Uterus (tissue), 4 donors: ENCODE data around the gene CFHR5. TPM values are rescaled to one million over a fixed set of nuclear protein-coding genes. Genes with fewer than 3 reads are reported as not detected.
"Not testable (repeated sequence)": the region's sequence is repeated elsewhere in the genome, so short reads cannot be mapped to it uniquely, and the experiment has no call there.

Experiments used
- DNase-seq, 2 donors: peaks; one replicate each; pipeline ENCODE4 v3.0.0-alpha.2; 2019 to 2020
- H3K27ac ChIP-seq, 2 donors: fragments of 200-600 bp; sonication (generic); 1 replicate in 1 of 2; 2 replicates in 1 of 2; pipeline ENCODE4 v1.5.1; 2016 to 2018
- H3K27me3 ChIP-seq, 2 donors: fragments of 200-600 bp; sonication (generic); one replicate each; pipeline ENCODE4 v1.5.1; 2018 to 2019; ENCODE audit warnings: control low read depth in 1 of 2
- H3K36me3 ChIP-seq, 2 donors: fragments of 200-600 bp; sonication (generic); one replicate each; pipeline ENCODE4 v1.5.1; 2019; ENCODE audit warnings: control low read depth in 1 of 2
- H3K4me1 ChIP-seq, 2 donors: fragments of 200-600 bp; sonication (generic); one replicate each; pipeline ENCODE4 v1.5.1; 2018 to 2019; ENCODE audit warnings: control low read depth in 1 of 2
- H3K4me3 ChIP-seq, 2 donors: fragments of 200-600 bp; sonication (generic); 1 replicate in 1 of 2; 2 replicates in 1 of 2; pipeline ENCODE4 v1.5.1; 2018 to 2019; ENCODE audit warnings: mild to moderate bottlenecking in 1 of 2
- H3K9me3 ChIP-seq, 2 donors: fragments of 200-600 bp; sonication (generic); one replicate each; pipeline ENCODE4 v1.5.1; 2019; ENCODE audit warnings: control low read depth in 1 of 2
- POLR2A ChIP-seq, 2 donors: fragments of 450-650 bp; IDR thresholded peaks; one replicate each; pipeline ENCODE4 v1.6.1; 2016; ENCODE audit warnings: antibody characterized with exemption in 2 of 2, mild to moderate bottlenecking in 1 of 2, moderate library complexity in 1 of 2
- intact Hi-C: fragments of 100-400 bp; cut with DNase I; formaldehyde crosslinking; loops from one replicate; pipeline ENCODE4 v1.15.1; 2023; ENCODE audit warnings: low total_unique reads
- total RNA-seq, 4 donors: library from RNA; depleted of rRNA in 3 of 4; stranded (reverse); fragments of >200 nt in 3 of 4; gene quantifications; one replicate each; pipeline versions ENCODE4 v1.1.0 to v1.2.4, GENCODE V29; 2014 to 2023
- TF ChIP-seq, protein P1 (sequence below), 4 experiments: fragments of 200-600 bp in 2 of 4; fragments of 450-650 bp in 2 of 4; sonication (generic) in 2 of 4; IDR thresholded peaks; one replicate each; pipeline ENCODE4 v1.5.1; 2016 to 2019; ENCODE audit warnings: antibody characterized with exemption in 4 of 4, mild to moderate bottlenecking in 2 of 4, moderate library complexity in 1 of 4
- donor health status: DM: yes; HTN: yes; CAD: no.

Gene CFHR5
- total RNA-seq, 4 donors from 2014 or later: not detected

DNA sequence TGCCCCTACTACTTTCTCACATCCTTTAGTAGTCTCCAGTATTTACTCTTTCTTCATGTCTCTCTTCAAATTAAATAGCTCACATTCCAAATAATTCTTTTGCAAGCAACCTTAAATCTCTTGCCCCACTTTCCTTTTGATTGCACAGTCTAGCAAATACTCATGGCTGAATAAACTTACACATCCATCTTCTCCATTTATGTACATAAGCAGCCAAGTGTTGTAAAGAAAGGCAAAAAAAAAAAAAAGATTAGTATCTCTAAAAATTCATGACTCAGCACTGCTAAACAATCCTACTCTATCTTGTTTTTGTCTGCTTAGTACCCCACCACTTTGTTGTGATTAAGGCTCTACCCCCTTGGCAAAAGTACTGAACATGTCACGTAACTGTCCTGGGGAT, 47.1 kb downstream of the CFHR5 start:
- no peaks in the 10 kb centered on the region for H3K4me1 ChIP-seq
- H3K36me3 ChIP-seq: no peaks in the 10 kb centered on the region
- no peak overlapping the region for H3K4me3 ChIP-seq
- no peak for DNase-seq
- no peak overlapping the region for H3K27ac ChIP-seq
- TF ChIP-seq, protein P1, sequence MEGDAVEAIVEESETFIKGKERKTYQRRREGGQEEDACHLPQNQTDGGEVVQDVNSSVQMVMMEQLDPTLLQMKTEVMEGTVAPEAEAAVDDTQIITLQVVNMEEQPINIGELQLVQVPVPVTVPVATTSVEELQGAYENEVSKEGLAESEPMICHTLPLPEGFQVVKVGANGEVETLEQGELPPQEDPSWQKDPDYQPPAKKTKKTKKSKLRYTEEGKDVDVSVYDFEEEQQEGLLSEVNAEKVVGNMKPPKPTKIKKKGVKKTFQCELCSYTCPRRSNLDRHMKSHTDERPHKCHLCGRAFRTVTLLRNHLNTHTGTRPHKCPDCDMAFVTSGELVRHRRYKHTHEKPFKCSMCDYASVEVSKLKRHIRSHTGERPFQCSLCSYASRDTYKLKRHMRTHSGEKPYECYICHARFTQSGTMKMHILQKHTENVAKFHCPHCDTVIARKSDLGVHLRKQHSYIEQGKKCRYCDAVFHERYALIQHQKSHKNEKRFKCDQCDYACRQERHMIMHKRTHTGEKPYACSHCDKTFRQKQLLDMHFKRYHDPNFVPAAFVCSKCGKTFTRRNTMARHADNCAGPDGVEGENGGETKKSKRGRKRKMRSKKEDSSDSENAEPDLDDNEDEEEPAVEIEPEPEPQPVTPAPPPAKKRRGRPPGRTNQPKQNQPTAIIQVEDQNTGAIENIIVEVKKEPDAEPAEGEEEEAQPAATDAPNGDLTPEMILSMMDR (IDR thresholded peaks at IDR 0.05): no peak
- TF ChIP-seq POLR2A (IDR thresholded peaks at IDR 0.05): no peak
- no peaks in the 10 kb centered on the region for H3K9me3 ChIP-seq
- no peaks in the 10 kb centered on the region for H3K27me3 ChIP-seq
- intact Hi-C loops: no loop called here

DNA sequence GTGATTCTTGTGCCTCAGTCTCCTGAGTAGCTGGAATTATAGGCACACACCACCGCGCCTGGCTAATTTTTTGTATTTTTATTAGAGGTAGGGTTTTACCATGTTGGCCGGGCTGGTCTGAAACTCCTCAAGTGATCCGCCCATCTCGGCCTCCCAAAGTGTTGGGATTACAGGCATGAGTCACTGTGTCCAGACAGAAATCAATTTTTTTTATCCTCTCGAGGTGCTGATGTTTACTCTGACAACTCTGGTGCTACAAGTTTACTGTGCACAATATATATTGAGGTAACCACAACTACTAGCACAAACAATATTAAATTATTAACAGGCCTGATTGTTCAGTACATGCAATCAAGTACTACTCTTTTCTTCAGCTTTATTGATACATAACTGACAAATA, 50.0 kb downstream of the CFHR5 start:
- no peak overlapping the region for H3K27ac ChIP-seq
- no peaks in the 10 kb centered on the region for H3K36me3 ChIP-seq
- intact Hi-C loops: no loop called here
- H3K9me3 ChIP-seq: no peaks in the 10 kb centered on the region
- no peak for TF ChIP-seq POLR2A (IDR thresholded peaks at IDR 0.05)
- TF ChIP-seq, protein P1 (IDR thresholded peaks at IDR 0.05): no peak
- DNase-seq: no peak
- no peaks in the 10 kb centered on the region for H3K27me3 ChIP-seq
- no peaks in the 10 kb centered on the region for H3K4me1 ChIP-seq
- no peak overlapping the region for H3K4me3 ChIP-seq

DNA sequence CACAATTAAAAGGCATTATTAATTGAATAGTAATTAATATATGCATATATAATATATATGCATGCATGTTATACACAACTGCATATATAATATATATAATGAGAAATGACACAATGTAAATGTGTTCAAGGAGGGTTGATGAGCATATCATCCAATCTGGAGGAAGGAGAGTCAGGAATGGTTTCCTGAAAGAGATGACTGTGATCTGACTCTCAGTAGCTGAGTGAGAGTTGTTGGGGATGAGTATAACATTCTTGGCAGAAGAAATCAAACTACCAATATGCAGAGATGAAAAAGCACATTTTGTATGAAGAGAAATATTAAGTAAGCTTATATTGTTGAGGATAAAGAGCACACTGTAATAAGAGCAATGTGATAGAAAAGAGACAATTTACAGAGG, 52.4 kb downstream of the CFHR5 start:
- H3K4me3 ChIP-seq: no peak overlapping the region
- no peaks in the 10 kb centered on the region for H3K36me3 ChIP-seq
- no peak overlapping the region for H3K27ac ChIP-seq
- TF ChIP-seq, protein P1 (IDR thresholded peaks at IDR 0.05): no peak
- no peak for TF ChIP-seq POLR2A (IDR thresholded peaks at IDR 0.05)
- H3K27me3 ChIP-seq: no peaks in the 10 kb centered on the region
- no peaks in the 10 kb centered on the region for H3K4me1 ChIP-seq
- intact Hi-C loops: no loop called here
- DNase-seq: no peak
- no peaks in the 10 kb centered on the region for H3K9me3 ChIP-seq

DNA sequence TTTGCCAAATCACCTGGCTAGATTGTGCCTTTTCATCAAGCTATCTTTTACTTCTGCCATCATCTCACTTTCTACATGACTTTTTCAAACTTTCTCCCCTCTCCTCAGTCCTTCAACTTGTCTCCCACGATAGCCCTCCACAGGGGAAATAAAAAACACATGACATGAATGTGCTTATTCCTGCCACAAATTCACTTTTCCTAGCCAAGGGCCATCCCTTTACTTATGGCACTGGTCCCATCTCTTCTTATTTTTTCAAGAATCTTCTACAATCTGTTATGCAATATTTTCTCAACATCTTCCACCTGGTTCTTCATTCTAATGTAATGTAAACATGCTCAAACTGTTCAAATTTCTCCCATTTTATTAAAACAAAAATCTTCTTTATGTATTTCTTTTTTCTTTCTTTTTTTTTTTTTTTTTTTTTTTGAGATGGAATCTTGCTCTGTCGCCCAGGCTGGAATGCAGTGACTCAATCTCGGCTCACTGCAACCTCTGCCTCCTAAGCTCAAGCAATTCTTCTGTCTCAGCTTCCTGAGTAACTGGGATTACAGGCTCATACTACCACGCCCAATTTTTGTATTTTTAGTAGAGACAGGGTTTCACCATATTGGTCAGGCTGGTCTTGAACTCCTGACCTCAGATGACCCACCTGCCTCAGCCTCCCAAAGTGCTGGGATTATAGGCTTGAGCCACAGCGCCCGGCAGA, 57.4 kb downstream of the CFHR5 start:
- not testable (repeated sequence) for H3K4me1 ChIP-seq

DNA sequence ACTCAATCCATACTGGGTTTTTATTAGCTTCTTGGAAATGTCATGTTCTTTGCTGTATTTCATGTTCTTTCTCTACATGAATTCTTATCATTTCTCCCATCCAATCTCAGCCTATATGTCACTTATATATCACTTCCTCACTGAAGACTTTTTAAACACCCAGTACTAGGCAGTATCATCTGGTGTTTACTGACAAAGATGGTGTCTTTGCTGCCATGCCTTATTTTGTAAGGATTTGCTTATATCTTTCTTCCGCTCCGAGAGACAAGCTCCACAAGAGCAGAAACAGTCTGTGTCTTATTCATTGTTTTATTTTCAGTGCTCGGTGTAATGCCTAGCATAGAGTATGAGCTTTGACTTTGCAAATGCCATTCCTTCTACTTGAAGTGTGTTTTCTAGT, 59.5 kb downstream of the CFHR5 start:
- H3K27me3 ChIP-seq: no peaks in the 10 kb centered on the region
- no peak overlapping the region for H3K4me3 ChIP-seq
- H3K4me1 ChIP-seq: no peaks in the 10 kb centered on the region
- intact Hi-C loops: no loop called here
- no peak overlapping the region for H3K27ac ChIP-seq
- DNase-seq: no peak
- no peaks in the 10 kb centered on the region for H3K36me3 ChIP-seq
- no peaks in the 10 kb centered on the region for H3K9me3 ChIP-seq
- TF ChIP-seq, protein P1 (IDR thresholded peaks at IDR 0.05): no peak
- TF ChIP-seq POLR2A (IDR thresholded peaks at IDR 0.05): no peak

More for the DNA sequence above, 57.4 kb downstream of the CFHR5 start:
- H3K27ac ChIP-seq, H3K9me3 ChIP-seq, DNase-seq, H3K36me3 ChIP-seq, H3K27me3 ChIP-seq, intact Hi-C loops, H3K4me3 ChIP-seq: not testable (repeated sequence)
